Liver (tissue), 3 donors: ENCODE measurements around the gene ZMPSTE24.

Experiments used
- CTCF ChIP-seq: fragments of 150-350 bp; IDR thresholded peaks from 2 replicates; pipeline ENCODE4 v1.5.1; 2017; ENCODE audit warnings: improper control_type of control experiment, low read depth, low read length; ENCODE audit not compliant: missing input control
- RAD21 ChIP-seq, 2 donors: IDR thresholded peaks; 2 replicates each; pipeline ENCODE4 v1.6.1; 2016; ENCODE audit warnings: antibody characterized with exemption in 2 of 2, mild to moderate bottlenecking in 2 of 2
- TF ChIP-seq, protein P1 (sequence below): IDR thresholded peaks from 2 replicates; pipeline ENCODE4 v1.6.1; 2016; ENCODE audit warnings: antibody characterized with exemption
- donor health status: healthy.
- donor health status: healthy.

DNA sequence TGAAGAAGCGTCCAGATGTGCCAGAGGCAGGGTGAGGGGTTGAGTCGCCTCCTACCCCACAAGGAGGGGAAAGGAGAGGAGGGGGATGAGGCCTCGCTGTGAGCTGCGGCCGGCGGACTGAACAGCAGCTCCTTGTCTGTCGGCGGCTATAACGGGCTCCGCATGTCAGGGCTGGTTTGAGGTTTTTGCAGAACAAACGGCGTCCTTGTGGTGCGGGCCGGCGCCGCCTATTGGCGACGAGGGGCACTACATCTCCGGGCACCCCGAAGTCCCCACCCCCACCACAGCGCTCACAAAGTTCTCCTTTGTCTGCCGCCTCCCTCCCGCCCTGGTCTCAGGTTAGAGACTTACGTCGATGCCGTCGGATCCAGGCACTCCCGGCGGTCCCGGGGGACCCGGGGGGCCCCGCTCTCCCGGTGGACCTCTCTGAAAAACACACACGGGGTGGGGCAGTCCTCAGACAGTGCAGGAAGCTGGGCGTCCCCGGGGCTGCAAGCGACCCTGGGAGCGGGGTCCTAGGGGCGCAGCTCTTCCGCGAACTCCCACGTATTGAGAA, 57.3 kb downstream of the ZMPSTE24 start:
- peak; percentile 88 for TF ChIP-seq CTCF
- TF ChIP-seq RAD21 (IDR thresholded peaks at IDR 0.05): peak; percentile 73 to 87
- TF ChIP-seq, protein P1, sequence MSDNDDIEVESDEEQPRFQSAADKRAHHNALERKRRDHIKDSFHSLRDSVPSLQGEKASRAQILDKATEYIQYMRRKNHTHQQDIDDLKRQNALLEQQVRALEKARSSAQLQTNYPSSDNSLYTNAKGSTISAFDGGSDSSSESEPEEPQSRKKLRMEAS: no peak
